ENCODE results near the gene DEFB123.
"Not testable (repeated sequence)": the region's sequence is repeated elsewhere in the genome, so short reads cannot be mapped to it uniquely, and the experiment has no call there.

DEFB123 gene

GRCh38 chr20:31440012-31440659 lies at the start of gene DEFB123:
Gene DEFB123, plus strand, starts transcription at chr20:31440632. Its CDS starts 67 bp downstream, at chr20:31440699.
- DNase-seq: no peak

GRCh38 chr20:31392836-31393235 lies 47.6 kb upstream of the DEFB123 start:
- no peak for DNase-seq

GRCh38 chr20:31394900-31395299 lies 45.5 kb upstream of the DEFB123 start:
- no peak for DNase-seq

GRCh38 chr20:31403886-31404285 lies 36.5 kb upstream of the DEFB123 start:
- DNase-seq: no peak

GRCh38 chr20:31406115-31406514 lies 34.3 kb upstream of the DEFB123 start, which contains the start of gene DEFB121:
Gene DEFB121, minus strand, starts transcription at chr20:31406215. Its CDS starts 63 bp downstream, at chr20:31406152.
- DNase-seq: no peak

DNA sequence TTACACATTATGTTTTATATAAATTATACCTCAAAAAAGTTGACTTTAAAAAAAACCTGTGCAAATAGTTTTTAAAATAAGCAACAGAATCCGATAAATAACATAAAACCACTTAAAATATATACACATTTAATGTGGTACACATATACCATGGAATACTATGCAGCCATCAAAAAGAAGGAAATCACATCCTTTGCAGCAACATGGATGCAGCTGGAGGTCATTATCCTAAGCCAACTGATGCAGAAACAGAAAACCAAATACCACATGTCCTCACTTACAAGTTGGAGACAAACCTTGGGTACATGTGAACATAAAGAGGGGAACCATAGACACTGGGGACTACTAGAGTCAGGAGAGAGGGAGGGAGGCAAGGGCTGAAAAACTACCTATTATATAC lies 30.4 kb upstream of the DEFB123 start:
- no peak for DNase-seq

DNA sequence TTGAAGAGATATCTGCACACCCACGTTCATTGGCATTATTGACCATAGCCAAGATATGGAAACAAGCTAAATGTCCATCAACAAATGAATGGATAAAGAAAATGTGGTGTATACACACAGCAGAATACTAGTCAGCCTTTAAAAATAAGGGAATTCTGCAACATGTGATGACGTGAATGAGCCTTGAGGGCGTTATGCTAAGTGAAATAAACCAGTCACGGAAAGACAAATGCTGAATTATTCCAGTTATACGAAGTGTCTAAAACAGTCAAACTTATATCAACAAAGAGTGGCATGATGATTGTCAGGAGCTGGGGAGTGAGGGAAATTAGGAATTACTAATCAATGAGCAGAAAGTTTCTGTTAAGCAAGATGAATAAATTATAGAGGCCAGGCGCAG lies 26.1 kb upstream of the DEFB123 start:
- DNase-seq: no peak

DNA sequence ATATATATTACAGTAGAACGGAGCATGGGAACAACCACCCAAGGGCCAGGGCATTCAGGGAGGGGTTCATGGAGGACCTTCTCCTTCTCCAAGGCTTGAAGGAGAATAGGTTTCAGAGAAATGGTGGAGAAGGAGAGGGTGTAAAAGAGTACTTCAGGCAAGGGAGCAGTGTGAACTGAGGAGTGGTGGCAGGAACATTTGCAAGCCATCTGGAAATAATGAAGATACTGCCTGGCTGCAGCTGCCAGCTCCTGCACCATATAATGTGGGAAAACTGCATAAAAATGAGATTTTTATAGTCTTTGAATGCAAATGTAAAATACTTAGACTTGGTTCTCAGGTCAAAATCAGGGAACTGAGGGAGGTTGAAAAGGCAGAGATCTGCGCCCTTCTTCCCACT lies 24.8 kb upstream of the DEFB123 start:
- DNase-seq: no peak

DNA sequence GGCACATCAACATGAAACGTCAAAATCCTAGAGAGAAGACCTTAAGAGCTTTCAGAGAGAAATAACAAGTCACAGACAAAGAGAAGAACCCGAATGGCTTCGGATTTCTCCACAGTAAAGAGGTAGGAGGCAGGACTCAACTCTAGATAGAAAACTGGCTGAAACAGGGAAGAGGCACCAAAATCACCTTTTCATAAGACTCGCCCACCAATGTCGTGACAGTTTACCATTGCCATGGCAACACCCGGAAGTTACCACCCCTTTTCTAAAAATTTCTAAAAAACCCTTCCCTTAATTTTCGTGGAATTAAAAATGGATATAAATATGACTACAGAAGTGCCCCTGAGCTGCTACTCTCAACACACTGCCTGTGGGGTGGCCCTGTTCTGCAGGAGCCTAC lies 22.1 kb upstream of the DEFB123 start:
- no peak for DNase-seq

- no peak for DNase-seq
These were observed 14.6 kb upstream of the DEFB123 start for GRCh38 chr20:31425797-31426196.

- not testable (repeated sequence) for DNase-seq
These were observed 13.4 kb upstream of the DEFB123 start for GRCh38 chr20:31426891-31427551.

GRCh38 chr20:31427576-31427975 lies 12.9 kb upstream of the DEFB123 start:
- DNase-seq: not testable (repeated sequence)

GRCh38 chr20:31430568-31431115 lies 9.8 kb upstream of the DEFB123 start:
- no peak for DNase-seq

DNA sequence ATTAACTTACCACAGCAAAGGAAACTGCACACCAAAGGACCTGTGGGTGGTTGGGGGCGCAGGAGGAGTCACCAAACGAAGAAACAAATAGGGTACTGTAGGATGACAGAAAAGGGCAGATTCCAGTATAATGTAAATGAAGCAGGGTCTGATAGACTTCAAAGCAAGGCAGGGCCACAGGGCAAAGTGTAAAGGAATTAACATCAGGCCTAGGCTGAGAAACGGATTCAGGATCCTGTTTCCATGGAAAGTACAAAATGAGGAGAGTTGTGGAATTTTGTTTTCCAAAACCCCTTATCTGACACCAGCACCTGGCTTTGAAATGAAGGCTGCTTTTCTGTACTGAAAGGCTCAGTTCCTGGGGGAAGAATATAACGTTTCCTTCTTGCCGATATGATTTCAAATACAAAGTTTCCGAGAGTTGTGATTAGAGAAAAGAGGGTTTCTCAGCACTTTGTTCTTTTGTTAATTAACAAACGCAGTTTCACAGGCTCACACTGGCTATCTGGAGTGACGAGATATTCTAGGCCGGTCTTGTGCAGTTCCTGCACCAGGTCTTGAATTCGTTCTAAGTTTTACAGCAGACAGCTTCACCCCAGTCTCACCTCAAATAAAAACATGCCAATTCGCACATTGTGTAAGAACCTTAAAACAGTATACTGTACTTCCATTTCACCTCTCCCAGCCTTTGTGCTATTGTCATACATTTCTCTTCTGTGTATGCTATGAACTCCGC lies 5.8 kb downstream of the DEFB123 start:
- DNase-seq: no peak

DNA sequence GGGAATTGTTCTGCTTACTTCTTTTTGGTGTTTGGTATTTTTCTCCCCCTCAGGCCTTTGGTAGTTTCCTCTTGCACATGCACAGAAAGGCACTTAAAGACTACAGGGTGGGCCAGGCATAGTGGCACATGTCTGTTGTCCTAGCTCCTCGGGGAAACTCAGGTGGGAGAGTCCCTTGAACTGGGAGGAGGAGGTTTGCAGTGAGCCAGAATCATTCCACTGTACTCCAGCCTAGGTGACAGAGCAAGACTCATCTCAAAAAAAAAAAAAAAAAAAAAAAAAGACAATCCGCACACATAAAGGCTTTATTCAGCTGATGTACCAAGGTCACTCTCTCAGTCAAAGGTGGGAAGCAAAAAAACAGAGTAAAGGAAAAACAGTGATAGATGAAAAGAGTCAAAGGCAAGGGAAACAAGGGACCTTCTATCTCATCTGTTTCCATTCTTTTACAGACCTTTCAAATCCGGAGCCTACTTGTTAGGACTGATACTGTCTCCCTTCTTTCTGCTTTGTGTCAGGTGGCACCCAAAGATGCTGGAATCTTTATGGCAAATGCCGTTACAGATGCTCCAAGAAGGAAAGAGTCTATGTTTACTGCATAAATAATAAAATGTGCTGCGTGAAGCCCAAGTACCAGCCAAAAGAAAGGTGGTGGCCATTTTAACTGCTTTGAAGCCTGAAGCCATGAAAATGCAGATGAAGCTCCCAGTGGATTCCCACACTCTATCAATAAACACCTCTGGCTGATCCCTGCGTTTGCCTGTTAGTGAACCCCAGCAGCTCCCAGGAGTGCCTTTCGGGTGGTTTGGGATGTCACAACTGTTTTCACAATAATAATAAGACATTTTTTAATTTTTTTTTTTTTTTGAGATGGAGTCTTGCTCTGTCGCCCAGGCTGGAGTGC lies 9.3 kb downstream of the DEFB123 start:
- no peak for DNase-seq

GRCh38 chr20:31452575-31452974 lies 12.1 kb downstream of the DEFB123 start:
- no peak for DNase-seq

- DNase-seq: no peak
These were observed 13.9 kb downstream of the DEFB123 start for GRCh38 chr20:31454361-31454760.

- DNase-seq: not testable (repeated sequence)
These were observed 30.5 kb downstream of the DEFB123 start for GRCh38 chr20:31470946-31471345.

DNA sequence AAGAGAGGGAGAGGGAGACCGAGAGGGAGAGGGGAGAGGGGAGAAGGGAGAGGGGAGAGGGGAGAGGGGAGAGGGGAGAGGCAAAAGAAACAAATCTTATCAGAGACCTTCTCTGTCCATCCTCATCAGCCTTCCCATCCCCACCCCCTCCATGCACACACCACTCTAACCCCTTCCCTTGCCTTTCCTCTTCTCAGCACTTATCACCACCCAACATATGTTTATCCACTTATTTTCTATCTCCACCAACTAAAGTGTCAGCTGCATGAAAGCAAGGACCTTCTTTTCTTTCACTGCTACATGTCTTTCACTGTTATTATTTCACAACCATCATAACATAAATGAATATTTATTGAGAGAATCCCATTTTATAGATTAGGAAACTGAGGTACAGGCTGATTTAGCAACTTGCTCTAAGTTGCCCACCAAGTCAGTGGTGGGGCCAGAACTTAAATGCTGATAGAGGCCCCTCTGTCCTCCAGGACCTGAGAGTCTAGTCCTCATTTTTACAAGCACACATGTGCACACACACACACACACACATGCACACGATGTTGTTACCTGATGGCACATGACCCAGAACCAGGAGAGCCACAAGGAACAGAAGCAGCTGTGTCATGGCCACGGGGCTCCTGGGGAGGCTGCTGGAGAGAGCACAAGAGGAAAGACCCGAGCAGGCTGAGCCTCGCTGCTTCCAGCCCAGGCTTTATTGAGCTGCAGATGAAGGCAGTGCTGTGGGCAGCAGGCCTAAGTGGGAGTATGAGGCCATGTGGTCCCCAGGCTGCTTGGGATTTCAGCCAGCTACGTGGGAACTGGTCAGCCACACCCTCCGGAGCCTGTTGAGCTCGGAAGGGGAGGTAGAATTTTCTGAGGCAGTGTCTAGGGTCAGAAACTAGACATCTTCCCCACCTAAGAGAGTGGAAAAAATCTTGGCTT lies 32.2 kb downstream of the DEFB123 start:
- DNase-seq: no peak

DNA sequence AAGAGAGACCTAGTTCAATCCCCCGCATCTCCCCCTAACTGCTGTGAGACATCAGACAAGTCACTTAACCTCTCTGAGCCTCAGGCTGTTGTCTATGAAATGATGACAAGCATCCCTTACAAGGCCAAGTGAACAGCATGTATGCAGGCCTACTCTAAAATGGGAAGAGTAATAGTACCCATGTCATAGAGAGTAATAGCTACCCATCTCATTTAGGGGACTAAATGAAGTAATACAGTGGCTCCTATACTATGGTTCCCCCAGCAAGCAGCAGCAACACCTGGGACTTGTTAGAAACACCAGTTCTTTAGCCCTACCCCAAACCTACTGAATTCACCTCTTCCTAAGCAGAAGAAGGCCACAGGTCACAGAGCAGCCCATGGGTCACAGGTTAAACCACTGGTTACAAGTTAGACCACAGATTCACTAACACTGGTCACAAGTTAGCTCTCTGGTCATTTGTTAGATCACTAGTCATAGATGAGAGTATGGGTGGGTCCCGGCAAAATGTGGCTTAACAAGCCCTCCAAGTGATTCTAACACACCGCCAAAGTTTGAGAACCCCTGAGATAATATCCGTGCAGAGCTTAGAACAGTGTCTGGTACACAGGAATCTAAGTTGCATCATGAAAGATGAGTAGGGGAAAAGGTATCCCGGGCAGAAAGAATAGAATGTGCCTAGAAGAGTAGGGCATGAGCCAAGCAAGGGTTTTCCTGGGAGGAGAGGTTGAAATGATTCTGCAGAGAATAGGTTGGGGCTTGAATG lies 33.1 kb downstream of the DEFB123 start:
- DNase-seq: no peak

GRCh38 chr20:31474097-31474436 lies 33.6 kb downstream of the DEFB123 start:
- DNase-seq: no peak

Data from T1000 (cell line).